HCT116 (cell line): ENCODE results near the gene GDF2. TPM values are rescaled to one million over a fixed set of nuclear protein-coding genes. Genes with fewer than 3 reads are reported as not detected.

Experiments
- ATAC-seq: fragments of 200-7000 bp; cut with Tn5 transposase; 2 replicates; pipeline ENCODE4 v1.9.1; 2020; ENCODE audit warnings: mild to moderate bottlenecking, moderate library complexity
- BruUV-seq: library from RNA; stranded (reverse); fragments of 400-500 nt; replicated peaks from 2 replicates; lab custom pipeline; 2021; lab: Mats Ljungman, UMichigan
- CTCF ChIA-PET: fragments of 300-600 bp; sonication (Branson Sonifier 250); formaldehyde crosslinking; loops from one replicate; lab custom pipeline; 2021; ENCODE audit warnings: antibody characterized with exemption; lab: Charles Lee
- POLR2A ChIA-PET: fragments of 300-600, 350-600 bp; sonication (Branson Sonifier 250); formaldehyde crosslinking; loops from one replicate; lab custom pipeline; 2021; ENCODE audit warnings: antibody characterized with exemption; lab: Charles Lee
- RAD21 ChIA-PET, 2 experiments: fragments of 300-600 bp; sonication (Branson Sonifier 250); formaldehyde crosslinking; loops; one replicate each; lab custom pipeline; 2023; ENCODE audit warnings: low total read pairs in 2 of 2; ENCODE audit not compliant: uncharacterized antibody in 2 of 2, unreplicated experiment in 2 of 2, low non-redundant PET in 1 of 2; lab: Charles Lee
- DNase-seq: peaks from one replicate; pipeline ENCODE4 v3.0.0-alpha.2; 2010; ENCODE audit warnings: low read depth, low spot score
- H2AFZ ChIP-seq: fragments of 200-600 bp; shearing (Covaris generic), sonication (generic); 2 replicates; pipeline ENCODE4 v1.6.1; 2017; ENCODE audit warnings: low read depth, mixed run types, mixed read lengths, antibody characterized with exemption, low read length; ENCODE audit not compliant: poor library complexity, severe bottlenecking
- H3K27ac ChIP-seq: 2 replicates; pipeline ENCODE4 v1.5.1; 2012; ENCODE audit warnings: low read depth, low read length
- H3K27me3 ChIP-seq: fragments of 200-600 bp; sonication (generic); 2 replicates; pipeline ENCODE4 v1.6.1; 2016; ENCODE audit warnings: mixed run types, low read length, mixed read lengths; ENCODE audit not compliant: insufficient read depth
- H3K36me3 ChIP-seq, 2 experiments: fragments of 200-500 bp in 1 of 2; fragments of 200-600 bp in 1 of 2; sonication (Bioruptor generic) in 1 of 2; sonication (generic) in 1 of 2; 2 replicates each; pipeline versions ENCODE4 v1.5.1 to v1.6.1; 2014 to 2016; ENCODE audit warnings: low read length in 2 of 2, inconsistent platforms in 1 of 2, mixed read lengths in 1 of 2, mixed run types in 1 of 2; ENCODE audit not compliant: insufficient read depth in 2 of 2, control insufficient read depth in 1 of 2
- H3K4me1 ChIP-seq, 2 experiments: fragments of 200-600 bp in 1 of 2; sonication (generic) in 1 of 2; 2 replicates each; pipeline versions ENCODE4 v1.5.1 to v1.6.1; 2012 to 2017; ENCODE audit warnings: low read length in 2 of 2, inconsistent platforms in 1 of 2, mild to moderate bottlenecking in 1 of 2, mixed read lengths in 1 of 2, mixed run types in 1 of 2, moderate library complexity in 1 of 2; ENCODE audit not compliant: insufficient read depth in 2 of 2, control insufficient read depth in 1 of 2
- H3K4me2 ChIP-seq: fragments of 200-600 bp; sonication (generic); 2 replicates; pipeline ENCODE4 v1.6.1; 2017; ENCODE audit warnings: mixed run types, low read length, mixed read lengths
- H3K4me3 ChIP-seq, 2 experiments: fragments of 200-600 bp in 1 of 2; sonication (generic) in 1 of 2; replicated peaks in 1 of 2; 2 replicates each; pipeline ENCODE4 v1.5.1; 2011 to 2016; ENCODE audit warnings: low read length in 2 of 2, control low read depth in 1 of 2, low read depth in 1 of 2, mild to moderate bottlenecking in 1 of 2, mixed read lengths in 1 of 2, mixed run types in 1 of 2
- H3K79me2 ChIP-seq: fragments of 200-600 bp; sonication (generic); 2 replicates; pipeline ENCODE4 v1.6.1; 2017; ENCODE audit warnings: mild to moderate bottlenecking, mixed run types, low read length, moderate library complexity, mixed read lengths; ENCODE audit not compliant: insufficient read depth
- H3K9ac ChIP-seq: fragments of 200-600 bp; sonication (generic); 2 replicates; pipeline ENCODE4 v1.6.1; 2016; ENCODE audit warnings: low read length, mixed read lengths
- H3K9me2 ChIP-seq: fragments of 200-600 bp; sonication (generic), shearing (Covaris generic); 2 replicates; pipeline ENCODE4 v1.6.1; 2017; ENCODE audit warnings: mixed run types, mild to moderate bottlenecking, moderate library complexity; ENCODE audit not compliant: insufficient read depth
- H3K9me3 ChIP-seq, 2 experiments: fragments of 200-500 bp in 1 of 2; fragments of 200-600 bp in 1 of 2; sonication (Bioruptor generic) in 1 of 2; sonication (generic) in 1 of 2; 2 replicates each; pipeline ENCODE4 v1.6.1; 2014 to 2017; ENCODE audit warnings: low read length in 2 of 2, mixed read lengths in 2 of 2, inconsistent platforms in 1 of 2, low read depth in 1 of 2, mild to moderate bottlenecking in 1 of 2, mixed run types in 1 of 2, moderate library complexity in 1 of 2; ENCODE audit not compliant: control insufficient read depth in 1 of 2, insufficient read depth in 1 of 2
- H4K20me1 ChIP-seq: fragments of 200-600 bp; sonication (generic), shearing (Covaris generic); 2 replicates; pipeline ENCODE4 v1.6.1; 2017; ENCODE audit warnings: mixed run types, mild to moderate bottlenecking, moderate library complexity; ENCODE audit not compliant: insufficient read depth
- CBX3 ChIP-seq: IDR thresholded peaks from 2 replicates; pipeline ENCODE4 v1.6.1; 2012; ENCODE audit warnings: low read depth
- JUND ChIP-seq: IDR thresholded peaks from 2 replicates; pipeline ENCODE4 v1.6.1; 2012
- RAD21 ChIP-seq: IDR thresholded peaks from 2 replicates; pipeline ENCODE4 v1.6.1; 2012; ENCODE audit warnings: low read depth, mild to moderate bottlenecking
- SIN3A ChIP-seq: IDR thresholded peaks from 2 replicates; pipeline ENCODE4 v1.6.1; 2012; ENCODE audit warnings: low read depth
- SRF ChIP-seq: IDR thresholded peaks from 2 replicates; pipeline ENCODE4 v1.6.1; 2012; ENCODE audit warnings: low read depth
- TCF7L2 ChIP-seq: IDR thresholded peaks from 2 replicates; pipeline ENCODE4 v1.7.0; 2011; ENCODE audit warnings: borderline replicate concordance, inconsistent platforms; ENCODE audit not compliant: insufficient read depth, insufficient read length; ENCODE audit errors: extremely low read depth
- YY1 ChIP-seq: IDR thresholded peaks from 2 replicates; pipeline ENCODE4 v1.6.1; 2011; ENCODE audit warnings: low read length, low read depth, moderate library complexity, mild to moderate bottlenecking; ENCODE audit not compliant: insufficient replicate concordance; ENCODE audit errors: extremely low read depth
- ZFX ChIP-seq: fragments of 450-650 bp; IDR thresholded peaks from 2 replicates; pipeline ENCODE4 v1.6.1; 2017
- ZNF274 ChIP-seq: fragments of 200-500 bp; sonication (Bioruptor generic); IDR thresholded peaks from 2 replicates; pipeline ENCODE4 v1.6.1; 2014; ENCODE audit warnings: mild to moderate bottlenecking, low read depth, low read length, inconsistent platforms
- intact Hi-C: fragments of 100-400 bp; cut with micrococcal nuclease; formaldehyde crosslinking; loops from 2 replicates; pipeline ENCODE4 v1.10.0; 2022
- total RNA-seq: library from RNA; stranded (reverse); gene quantifications from one replicate; pipeline ENCODE4 v1.2.1, GENCODE V29; 2021; ENCODE audit not compliant: unreplicated experiment
- TF ChIP-seq, protein P1 (sequence below): IDR thresholded peaks from 2 replicates; pipeline ENCODE4 v1.6.1; 2012; ENCODE audit warnings: low read depth

Gene GDF2
- total RNA-seq, 1 experiment from 2014 or later, result not detected

DNA sequence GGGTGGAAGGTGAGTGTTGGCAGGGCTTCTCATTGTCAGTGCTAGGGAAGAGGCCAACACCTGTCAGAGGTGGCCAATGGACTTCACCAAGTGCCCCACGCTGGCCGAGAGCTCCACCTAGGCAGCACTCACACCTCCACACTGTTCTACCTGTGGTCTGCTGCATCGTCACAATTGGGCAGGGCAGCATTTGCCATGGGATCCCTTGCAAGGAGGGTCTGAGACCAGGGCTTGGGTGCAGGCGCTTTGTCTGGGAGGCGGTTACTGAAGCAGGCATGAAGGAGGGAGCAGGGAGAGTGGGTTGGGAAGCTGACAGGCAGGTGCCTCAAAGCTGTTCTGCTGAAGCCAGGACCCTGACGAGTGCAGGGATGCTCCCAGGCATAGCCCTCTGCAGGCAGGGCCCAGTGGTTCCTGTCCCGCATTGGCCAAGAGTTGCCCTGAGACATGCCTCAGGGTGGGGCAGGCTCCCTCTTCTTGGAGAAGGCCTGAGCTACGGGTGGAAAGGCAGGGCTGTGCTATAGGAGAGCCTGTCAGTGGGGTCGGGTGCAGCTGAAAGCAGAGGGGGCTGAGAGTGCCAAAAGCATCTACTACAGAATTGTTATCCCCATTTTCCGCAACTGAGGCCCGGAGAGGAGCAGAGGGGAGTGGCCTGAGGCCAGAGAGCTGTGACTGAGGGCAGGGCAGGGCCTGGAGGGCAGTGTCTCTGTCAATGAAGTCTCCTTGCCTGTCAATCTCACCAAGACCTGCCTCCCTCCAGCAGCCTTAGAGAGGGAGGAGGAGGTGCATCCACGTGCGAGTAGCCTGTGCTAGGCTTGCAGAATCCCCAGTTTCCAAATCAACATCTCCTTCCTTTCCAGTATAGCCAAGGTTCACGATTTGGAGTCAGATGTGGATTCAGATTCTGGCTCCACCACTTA, 29.9 kb downstream of the GDF2 start:
- no peaks in the 10 kb centered on the region for H3K9me3 ChIP-seq
- RAD21 ChIA-PET, result interaction anchor here in 1 of 2 experiments (0.7 kb wide), 1 partner anchor 88 kb away, joined by 3 read pairs; no protein-coding TSS in a partner anchor
- POLR2A ChIA-PET, result no interaction called here
- H3K9ac ChIP-seq, result no peak overlapping the region
- DNase-seq (no peak), ATAC-seq (no peak)
- H4K20me1 ChIP-seq, result no peaks in the 10 kb centered on the region
- no peaks in the 10 kb centered on the region for H3K27me3 ChIP-seq
- intact Hi-C loops, result no loop called here
- no peaks in the 10 kb centered on the region for H3K9me2 ChIP-seq
- no peaks in the 10 kb centered on the region for H3K36me3 ChIP-seq
- no TSS peak for BruUV-seq
- CTCF ChIA-PET, result interaction anchor here (1.9 kb wide), 1 partner anchor 12 kb away, joined by 7 read pairs; no protein-coding TSS in a partner anchor
- no peaks in the 10 kb centered on the region for H3K79me2 ChIP-seq
- H2AFZ ChIP-seq, result no peak overlapping the region
- no peak overlapping the region for H3K4me3 ChIP-seq
- H3K4me1 ChIP-seq, result no peaks in the 10 kb centered on the region
- TF ChIP-seq CBX3, result no peak
- TF ChIP-seq, protein P1, sequence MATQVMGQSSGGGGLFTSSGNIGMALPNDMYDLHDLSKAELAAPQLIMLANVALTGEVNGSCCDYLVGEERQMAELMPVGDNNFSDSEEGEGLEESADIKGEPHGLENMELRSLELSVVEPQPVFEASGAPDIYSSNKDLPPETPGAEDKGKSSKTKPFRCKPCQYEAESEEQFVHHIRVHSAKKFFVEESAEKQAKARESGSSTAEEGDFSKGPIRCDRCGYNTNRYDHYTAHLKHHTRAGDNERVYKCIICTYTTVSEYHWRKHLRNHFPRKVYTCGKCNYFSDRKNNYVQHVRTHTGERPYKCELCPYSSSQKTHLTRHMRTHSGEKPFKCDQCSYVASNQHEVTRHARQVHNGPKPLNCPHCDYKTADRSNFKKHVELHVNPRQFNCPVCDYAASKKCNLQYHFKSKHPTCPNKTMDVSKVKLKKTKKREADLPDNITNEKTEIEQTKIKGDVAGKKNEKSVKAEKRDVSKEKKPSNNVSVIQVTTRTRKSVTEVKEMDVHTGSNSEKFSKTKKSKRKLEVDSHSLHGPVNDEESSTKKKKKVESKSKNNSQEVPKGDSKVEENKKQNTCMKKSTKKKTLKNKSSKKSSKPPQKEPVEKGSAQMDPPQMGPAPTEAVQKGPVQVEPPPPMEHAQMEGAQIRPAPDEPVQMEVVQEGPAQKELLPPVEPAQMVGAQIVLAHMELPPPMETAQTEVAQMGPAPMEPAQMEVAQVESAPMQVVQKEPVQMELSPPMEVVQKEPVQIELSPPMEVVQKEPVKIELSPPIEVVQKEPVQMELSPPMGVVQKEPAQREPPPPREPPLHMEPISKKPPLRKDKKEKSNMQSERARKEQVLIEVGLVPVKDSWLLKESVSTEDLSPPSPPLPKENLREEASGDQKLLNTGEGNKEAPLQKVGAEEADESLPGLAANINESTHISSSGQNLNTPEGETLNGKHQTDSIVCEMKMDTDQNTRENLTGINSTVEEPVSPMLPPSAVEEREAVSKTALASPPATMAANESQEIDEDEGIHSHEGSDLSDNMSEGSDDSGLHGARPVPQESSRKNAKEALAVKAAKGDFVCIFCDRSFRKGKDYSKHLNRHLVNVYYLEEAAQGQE, result no peak
- TF ChIP-seq SRF, result no peak
- TF ChIP-seq SIN3A, result no peak
- TF ChIP-seq ZNF274, result no peak
- TF ChIP-seq RAD21, result no peak
- no peak for TF ChIP-seq YY1
- no peak for TF ChIP-seq JUND
- TF ChIP-seq TCF7L2, result no peak
- no peak for TF ChIP-seq ZFX
- no peak overlapping the region for H3K4me2 ChIP-seq
- H3K27ac ChIP-seq, result no peak overlapping the region
